ENCODE data around the gene RSPO3.

DNA sequence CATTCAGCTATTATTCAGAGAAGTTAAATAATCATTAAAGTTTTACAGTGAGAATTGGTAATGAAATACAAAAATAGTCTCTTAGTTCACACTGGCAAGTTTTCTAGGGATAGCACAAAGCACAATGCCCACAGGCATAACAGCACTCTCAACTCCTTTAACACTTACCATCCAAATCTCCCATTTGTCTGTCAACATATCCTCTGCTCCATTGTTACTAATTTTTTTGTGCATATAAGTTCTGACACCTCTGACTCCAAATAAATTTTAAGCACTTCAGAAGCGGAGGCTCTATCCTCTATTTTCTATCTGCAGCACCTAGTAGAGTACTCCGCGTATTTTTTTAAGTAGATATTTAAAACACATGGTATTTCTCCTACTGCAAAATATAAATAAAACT is 15.6 kb upstream of the RSPO3 start:
- TF ChIP-seq, protein P1, sequence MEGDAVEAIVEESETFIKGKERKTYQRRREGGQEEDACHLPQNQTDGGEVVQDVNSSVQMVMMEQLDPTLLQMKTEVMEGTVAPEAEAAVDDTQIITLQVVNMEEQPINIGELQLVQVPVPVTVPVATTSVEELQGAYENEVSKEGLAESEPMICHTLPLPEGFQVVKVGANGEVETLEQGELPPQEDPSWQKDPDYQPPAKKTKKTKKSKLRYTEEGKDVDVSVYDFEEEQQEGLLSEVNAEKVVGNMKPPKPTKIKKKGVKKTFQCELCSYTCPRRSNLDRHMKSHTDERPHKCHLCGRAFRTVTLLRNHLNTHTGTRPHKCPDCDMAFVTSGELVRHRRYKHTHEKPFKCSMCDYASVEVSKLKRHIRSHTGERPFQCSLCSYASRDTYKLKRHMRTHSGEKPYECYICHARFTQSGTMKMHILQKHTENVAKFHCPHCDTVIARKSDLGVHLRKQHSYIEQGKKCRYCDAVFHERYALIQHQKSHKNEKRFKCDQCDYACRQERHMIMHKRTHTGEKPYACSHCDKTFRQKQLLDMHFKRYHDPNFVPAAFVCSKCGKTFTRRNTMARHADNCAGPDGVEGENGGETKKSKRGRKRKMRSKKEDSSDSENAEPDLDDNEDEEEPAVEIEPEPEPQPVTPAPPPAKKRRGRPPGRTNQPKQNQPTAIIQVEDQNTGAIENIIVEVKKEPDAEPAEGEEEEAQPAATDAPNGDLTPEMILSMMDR (IDR thresholded peaks at IDR 0.05), result no peak
- no peak for TF ChIP-seq POLR2A (IDR thresholded peaks at IDR 0.05)

Data from lower leg skin (tissue), 3 donors.